DMS 273 treated with DMSO at 0.1 percent for 48 hours (cell line): ENCODE measurements around the gene UAP1.
A peak's percentile ranks its signal among the peaks of the same experiment; 100 is the strongest.

ENCODE experiments used
- DNase-seq: peaks from one replicate; lab custom pipeline; 2025; lab: John Stamatoyannopoulos, UW

The UAP1 gene

DNA sequence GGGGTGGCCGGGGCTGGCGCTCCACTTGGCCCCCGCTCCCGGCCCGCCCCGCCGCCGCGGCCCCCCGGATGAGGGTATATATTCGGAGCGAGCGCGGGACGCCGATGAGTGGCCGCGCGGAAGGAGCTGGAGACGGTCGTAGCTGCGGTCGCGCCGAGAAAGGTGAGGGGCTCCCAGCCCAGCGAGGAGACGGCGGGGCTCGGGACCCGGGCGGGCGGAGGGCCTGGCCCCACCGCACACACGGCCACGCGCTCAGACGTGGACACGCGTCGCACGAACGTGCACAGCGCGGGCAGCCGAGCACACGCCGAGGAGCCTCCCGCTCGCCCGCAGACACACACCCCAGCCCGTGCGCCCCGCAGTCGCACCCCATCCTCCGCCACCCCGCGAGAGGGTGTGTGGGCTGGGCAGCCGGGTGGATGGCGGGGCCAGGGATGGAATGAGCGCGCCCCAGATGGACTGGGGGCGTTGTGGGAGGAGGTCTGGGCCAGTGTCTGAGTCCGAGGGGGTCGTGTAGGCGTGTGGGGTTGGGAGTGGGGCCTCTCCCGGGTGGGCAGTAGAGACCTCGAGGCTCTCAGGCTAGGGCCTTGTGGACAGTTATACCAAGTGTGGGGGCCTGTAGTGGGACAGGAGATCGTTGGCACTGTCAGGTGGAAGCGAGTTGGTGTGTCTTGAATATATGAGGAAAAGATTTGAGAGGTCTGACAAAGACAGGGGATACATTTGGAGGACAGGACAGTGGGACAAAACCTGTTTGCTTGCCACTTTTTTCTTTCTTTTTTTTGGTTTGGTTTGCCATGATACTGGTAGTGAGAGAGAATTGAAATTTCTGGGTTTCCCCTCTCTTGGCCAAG is at the start of gene UAP1:
UAP1 (plus strand) TSS at position 107 of the 854 bp plus-strand sequence. CDS start 4,347 bp downstream, outside the sequence.
- DNase-seq: no peak

DNA sequence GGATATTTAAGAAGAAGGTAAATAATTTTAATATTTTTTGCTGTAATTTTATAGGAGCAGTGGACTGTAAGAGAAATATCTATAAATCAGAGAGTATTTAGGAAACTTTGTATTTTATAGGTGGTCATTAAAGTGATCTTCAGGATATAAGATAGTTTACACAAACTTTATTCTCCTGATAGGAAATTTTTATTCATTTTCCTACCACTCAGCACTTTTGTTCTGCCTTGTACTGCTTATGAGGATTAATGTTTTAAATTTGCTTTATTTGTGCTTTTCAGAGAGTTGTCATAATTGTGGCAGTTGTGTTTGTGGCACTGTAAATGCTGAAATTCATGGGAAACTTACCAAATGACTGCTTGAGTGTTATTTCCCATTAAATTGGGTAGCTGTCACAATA is 34.2 kb upstream of the UAP1 start:
- DNase-seq: no peak

DNA sequence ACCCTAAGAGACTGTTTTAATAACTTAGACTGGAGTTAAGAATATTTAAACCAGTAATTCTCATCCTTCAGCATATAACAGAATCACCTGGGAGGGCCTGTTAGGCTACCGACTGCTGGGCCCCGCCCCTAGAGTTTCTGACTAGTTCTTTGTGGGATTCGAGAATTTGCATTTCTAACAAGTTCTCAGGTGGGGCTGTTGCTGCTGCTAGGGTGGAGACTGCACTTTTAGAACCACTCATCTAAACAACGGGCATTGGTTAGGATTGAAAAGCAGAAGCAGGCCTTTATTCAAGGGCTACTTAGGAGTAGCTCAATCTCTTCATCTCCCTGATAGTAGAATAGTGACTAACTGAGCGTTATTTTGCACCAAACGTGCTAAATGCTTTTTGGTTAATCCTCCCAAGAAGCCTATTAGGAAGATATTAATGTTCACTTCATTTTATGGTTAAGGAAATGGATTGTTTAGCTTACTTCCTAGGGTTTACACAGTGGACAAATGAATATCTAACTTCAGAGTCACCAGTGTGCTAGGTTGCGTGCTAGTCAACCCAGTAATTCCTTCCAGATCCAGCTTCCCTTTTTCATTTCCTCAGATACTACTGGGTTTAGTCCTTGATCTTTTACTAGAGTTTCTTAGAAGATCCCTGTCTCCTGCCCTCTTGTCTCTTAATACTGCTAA is 31.1 kb upstream of the UAP1 start:
- no peak for DNase-seq

DNA sequence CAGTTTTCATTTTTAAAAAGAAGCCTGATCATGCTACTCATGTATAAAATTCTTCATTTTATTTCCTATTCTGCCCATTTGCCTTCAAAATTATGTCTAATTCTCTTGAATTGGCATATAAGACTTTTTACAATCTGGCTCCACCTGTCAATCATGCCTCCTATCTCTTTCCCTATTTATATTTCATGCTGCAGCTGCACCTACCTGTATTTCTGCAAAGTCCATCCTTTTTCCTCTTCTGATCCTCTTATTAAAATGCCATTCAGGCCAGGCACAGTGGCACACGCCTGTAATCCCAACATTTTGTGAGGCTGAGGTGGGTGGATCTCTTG is 30.6 kb upstream of the UAP1 start:
- DNase-seq: no peak

DNA sequence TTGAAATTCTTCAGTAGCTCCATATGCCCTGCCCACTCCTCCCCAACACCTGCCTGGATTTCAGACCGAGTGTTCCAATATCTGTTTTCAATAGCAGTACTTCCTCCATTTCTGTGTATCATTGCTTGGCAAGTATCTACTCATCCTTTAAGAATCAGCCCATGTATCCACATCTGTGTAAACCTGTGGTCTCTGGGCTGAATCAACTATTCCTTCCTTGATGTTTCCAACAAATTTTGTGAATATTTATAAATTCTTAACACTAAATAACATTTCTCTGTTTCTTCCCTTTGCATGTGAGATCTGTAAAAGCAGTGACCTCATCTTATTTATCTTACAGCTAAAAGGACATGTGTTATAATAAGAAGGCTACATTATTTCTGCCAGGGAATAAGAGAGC is 26.0 kb upstream of the UAP1 start:
- DNase-seq: no peak

DNA sequence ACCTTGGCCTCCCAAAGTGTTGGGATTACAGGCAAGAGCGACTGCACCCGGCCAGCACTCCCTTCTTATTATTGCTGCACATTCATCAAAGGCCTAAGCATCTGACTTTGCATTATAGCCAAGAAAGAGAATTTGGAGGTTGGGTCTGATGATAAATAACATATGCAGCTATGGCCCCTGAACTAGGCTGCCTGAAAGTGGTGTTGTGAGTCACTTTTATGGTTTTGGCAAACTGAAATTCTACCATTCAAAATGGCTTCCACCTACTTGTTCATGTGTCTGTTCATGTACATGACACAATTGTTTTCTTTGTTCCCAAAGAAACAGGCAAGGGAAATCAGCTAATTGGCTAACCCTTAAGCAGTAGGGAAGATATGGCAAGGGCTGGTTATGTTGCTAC is 25.0 kb upstream of the UAP1 start:
- no peak for DNase-seq

DNA sequence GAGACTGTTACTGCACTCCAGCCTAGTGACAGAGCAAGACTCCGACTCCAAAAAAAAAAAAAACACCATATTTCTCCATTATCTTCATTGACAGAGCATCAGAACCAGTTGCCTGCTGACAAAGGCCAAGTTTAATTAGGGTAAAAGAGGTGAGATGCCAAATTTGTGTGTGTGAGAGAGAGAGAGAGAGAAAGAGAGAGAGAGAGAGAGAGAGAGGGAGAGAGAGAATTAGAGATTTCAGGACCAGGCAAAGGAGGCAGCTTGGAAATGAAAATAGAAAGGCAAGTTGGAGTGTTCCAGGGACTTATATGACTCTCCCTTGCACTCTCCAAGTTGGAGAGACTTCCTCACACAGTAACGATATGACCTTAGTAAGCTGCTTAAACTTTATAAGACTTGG is 24.3 kb upstream of the UAP1 start:
- no peak for DNase-seq

DNA sequence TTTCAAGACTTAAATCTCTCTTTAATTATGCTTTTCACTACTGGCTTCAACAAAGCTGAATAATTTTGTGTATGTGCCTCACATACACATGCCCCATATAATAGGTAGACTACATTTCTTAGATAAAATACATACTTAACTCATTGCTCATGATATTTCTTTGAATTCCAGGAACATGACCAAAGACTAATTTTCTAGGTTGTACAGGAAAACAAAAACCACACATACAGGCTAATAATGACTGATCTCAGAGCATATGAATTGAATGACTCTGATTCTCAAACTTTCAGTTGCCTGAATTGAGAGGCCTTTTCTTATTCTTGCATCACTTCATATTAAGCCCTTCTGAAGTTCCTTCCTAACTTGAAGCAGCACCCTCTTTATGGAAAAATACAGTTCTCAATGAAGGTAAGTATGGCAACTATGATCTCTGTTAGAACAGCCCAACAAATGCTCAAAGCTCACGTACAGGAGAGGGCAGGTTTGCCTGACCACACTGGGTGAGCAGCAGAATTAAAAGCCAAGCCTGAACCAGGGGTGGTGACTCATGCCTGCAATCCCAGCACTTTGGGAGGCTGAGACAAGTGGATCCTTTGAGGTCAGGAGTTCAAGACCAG is 22.6 kb upstream of the UAP1 start:
- no peak for DNase-seq

DNA sequence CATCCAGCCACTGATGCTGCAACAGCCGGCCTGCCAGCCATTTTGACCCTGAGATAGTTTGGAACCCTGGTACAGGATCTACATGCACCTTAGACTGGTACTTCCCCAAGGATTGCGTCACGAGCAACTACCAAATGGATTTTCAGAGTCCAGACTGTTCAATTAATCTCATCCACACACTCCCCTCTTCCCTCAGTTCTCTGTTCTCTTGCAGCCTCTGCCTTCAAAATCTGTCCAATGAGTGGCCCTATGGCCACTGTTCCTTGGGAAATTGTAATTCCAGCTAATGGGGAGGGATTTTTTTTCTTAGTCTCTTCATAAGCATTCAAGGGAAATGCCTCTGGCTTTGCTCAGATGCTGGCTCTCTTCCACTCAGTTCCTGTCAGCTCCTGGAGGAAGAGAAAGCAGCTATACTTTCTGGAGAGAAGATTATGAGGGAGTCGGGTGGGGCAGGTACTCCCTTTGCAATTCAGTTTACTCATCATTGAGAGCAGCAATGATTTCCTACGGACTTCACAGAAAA is 19.8 kb upstream of the UAP1 start:
- DNase-seq: no peak

DNA sequence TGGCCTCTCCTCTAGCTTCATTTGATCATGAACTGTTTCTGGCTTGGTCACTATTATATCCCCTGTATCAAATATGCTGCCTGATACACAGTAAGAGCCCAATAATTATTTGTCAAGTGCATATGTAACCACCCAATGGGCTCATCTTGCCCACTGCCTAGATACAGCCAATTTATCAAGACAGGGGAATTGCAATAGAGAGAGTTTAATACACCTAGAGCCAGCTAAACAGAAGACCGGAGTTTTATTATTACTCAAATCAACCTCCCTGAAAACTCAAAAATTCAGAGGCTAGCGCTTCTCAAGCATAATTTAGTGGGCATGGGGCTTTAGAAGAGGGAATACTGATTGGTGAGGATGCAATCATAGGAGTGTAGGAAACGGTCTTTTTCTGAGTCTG is 18.3 kb upstream of the UAP1 start:
- DNase-seq: no peak

DNA sequence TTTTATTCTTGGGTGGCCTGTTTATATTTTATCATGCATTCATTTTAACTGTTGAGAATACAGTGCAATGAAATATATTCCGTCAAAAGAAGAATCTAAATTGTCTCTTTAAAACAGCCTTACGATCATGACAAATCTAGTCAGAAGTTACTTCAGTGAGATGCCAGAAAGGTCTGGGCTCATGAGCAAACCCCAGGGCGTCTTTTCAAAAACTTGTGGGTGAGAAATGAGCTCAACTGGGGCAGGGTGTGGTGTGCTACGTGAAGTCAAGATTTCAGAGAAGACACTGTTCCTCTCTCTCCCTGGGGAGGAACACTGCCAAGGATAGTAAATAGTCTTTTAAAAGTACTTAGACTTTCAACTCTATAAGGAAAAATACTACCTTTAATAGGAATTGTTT is 13.4 kb upstream of the UAP1 start:
- no peak for DNase-seq

DNA sequence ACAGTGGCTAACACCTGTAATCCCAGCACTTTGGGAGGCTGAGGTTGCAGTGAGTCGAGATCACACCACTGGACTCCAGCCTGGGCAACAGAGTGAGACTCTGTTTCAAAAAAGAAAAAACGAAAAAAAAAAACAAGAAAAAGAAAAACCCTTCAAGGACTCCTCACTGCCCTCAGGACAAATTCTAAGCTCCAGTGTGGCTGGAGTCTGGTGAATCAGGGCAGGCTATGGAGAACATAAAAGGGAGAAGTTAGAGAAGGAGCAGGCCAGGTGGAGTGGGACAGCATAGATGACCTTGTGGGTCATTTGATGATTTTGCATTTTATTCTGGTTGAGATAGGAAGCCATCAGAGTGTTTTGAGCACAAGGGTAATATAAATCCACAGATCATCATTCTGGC is 12.5 kb upstream of the UAP1 start:
- DNase-seq: no peak

DNA sequence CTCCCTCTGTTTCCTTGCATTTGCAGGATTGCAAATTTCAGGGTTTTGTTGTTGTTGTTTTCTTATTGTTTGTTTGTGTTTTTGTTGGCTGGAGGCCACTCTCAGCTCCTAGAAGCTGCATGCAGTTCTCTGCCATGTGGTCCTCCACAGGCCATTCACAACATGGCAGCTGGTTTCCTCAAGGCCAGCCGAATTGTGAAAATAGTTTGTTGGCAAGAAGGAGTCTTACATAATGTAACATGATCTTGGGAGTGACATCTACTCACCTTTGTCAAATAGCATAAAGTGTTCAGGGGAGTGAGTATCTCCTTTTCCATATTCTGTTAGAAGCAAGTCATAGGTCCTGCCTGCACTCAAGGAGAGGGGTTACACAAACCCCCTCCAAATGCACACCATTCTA is 10.6 kb upstream of the UAP1 start:
- no peak for DNase-seq

DNA sequence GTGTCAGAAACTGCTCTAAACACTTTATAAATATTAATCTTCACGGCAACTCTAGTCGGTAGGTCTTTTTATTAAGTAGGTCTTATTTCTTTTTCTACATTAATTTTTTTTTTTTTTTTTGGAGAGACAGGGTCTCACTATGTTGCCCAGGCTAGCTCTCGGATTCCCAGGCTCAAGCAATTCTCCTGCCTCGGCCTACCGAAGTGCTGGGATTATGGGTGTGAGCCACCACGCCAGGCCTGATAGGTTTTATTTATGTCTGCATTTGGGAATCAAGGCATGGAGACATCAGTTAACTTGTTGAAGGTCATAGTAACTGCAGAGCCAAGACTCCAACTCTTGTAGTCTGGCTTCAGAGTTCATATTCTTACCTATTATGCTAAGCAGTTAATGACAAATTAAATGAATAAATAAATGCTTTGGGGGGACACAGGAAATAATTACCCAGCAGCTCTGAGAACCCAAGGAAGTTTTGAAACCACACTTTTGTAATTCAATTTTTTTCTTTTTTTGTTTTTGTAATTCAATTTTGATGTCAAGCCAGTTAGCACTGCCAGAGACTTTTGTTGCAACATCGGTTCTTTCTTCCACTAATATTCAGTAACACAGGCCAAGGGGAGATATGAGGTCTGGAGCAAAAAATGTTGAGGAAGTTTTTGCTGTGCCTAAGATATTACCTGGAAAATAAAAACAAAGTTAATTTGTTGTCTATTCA is 9.4 kb upstream of the UAP1 start:
- DNase-seq: no peak

DNA sequence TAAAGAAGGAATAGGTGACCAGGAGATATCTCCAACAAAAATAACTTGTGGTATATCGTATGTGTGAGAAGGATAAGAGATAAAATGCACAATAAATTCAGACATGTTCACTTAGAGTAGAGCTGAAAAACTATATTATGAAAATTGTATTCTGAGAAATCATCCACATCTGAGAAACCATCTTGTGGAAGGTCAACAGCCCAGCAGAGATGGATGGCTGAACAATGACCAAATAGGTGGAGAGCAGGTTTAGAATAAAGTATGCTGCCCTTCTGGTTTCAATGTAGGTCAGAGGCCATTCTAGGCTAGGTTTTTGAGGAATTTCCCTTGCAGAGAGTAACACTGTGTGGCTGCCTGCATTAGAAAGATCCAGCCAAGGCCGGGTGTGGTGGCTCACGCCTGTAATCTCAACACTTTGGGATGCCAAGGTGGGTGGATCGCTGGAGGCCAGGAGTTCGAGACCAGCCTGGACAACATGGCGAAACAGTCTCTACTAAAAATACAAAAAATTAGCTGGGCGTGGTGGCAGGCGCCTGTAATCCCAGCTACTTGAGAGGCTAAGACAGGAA is 8.8 kb upstream of the UAP1 start:
- DNase-seq: no peak

DNA sequence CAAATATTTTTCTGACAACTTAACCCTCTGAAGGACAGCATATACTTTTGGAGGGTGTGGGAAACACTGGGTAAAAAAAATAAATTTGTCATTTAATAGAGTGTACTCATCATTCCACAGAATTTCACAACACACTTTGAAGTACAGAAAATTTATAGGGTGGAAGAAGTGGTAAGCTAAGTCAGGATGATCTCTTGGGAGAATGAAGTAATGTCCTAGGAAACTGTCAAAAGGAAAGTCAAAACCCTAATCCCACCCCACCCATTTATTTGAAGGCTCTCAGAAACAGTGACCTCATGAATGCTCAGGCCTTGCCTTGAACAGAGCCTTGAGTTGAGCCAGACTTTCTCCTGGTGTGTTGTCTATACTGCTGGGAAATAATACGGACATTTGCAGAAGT is 7.3 kb upstream of the UAP1 start:
- no peak for DNase-seq

DNA sequence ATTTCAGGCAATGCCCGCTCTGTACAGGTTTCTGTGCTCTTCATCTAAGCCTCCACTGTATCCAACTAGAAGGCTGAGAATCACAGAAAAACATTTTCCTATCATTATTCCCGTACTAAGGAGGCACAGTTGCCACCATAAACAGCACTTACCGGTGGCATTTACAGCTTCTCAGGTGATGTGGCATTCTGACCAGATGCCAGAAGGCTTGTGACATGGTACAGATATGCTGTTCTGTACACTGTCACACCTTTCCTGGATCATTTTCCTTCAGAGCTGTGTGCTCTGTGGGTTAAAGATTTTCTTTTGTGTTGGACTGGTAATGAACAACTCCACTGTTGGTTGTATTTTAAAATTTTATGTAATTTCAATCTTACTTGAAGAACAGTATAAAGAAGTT is 4.0 kb upstream of the UAP1 start:
- no peak for DNase-seq

DNA sequence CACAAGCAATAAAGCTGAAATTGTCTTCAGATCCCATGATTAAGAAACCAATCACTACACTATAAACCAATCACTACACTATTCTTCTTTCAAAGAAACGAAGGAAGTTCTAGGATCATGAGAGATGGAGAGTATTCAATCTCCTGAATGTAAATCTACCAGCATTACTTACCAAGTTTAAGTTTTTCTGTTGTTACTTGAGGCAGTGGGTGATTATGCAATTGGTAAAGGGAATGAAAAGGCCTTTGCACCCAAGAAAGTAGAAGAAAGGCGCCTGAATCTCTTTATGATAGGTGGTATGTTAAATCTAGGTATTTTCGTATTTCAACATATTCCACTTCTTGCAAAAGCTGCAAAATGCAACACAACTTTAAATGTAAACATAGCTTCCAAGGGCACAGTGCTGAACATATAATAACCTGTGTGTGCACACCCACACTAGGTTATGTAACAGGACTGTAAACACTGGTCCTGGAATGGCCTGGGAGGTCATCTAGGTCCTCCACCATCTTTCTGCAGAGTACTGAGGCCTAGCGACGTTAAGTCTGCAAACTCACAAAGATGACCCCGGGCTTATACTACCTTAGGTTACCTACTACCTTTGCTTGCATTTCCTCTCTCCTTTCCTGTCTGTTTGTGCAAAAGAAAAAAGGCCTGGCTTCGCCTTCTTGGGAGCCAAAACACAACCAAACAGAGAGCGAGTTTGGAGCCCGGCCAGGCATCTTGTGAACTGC is 1.1 kb upstream of the UAP1 start:
- no peak for DNase-seq

DNA sequence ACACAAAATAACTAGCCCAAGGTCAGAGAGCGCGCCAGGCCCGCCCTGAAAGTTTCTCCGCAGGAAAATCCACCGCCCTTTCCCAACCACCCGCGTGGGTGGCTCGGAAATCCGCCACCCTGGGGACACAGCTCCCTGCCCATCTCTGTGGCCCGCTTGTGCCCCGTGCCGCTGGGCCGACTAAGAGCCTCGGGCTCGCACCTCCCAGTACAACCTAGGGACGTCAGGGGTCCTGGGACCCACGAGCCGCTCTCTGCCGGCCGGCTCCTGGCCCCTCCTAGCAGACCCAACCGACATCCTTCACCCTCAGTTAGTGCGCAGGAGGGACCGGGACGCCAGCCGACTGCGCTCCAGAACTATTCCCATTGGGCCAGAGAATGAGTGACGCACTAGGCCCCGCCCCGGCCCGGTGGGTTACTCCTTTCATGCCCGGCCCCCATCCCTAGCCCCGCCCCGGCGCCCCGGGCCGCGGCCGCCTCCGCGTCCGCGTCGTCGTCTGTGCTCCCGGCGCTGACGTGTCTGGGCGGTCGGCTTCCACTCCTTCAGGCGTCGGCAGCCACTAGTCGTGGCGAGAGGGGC is 396 bp upstream of the UAP1 start:
- peak; percentile 94 for DNase-seq

DNA sequence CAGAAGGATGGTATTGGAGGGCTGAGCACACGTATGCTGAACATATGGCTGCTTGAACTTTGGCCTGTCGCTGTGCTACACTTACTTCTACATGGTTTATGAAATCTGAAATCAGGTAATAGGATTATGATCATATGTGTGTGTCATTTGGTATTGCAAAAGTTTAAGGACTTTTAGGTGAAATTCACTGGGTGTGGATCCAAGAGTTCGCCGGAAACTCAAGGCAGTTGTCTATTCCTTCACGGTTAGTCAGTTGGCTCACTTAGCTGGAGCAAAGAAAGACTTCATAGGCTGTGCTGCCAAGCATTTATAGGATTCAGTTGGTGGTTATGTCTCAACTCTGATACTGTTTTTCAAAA is 927 bp downstream of the UAP1 start:
- no peak for DNase-seq

DNA sequence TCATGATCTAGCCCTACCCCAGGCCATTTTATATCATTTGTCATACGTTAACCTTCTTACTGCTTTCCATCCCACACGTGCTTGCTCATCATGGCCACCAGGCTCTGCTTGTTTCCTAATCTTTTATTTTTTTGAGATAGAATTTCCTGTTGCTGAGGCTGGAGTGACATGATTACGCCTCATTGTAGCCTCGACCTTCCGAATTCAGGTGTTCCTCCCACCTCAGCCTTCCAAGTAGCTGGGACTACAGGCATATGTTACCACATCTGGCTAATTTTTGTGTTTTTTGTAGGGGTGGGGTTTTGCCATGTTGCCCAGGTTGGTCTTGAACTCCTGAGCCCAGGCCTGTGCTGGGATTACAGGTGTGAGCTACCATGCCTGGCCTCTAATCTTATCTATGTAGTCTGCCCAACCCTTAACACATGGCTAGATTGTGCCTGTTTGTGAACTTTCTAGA is 3.3 kb downstream of the UAP1 start:
- DNase-seq: no peak
